HepG2 (cell line): Measurements from ENCODE around the gene CEP104. TPM values are rescaled to one million over a fixed set of nuclear protein-coding genes. Genes with fewer than 3 reads are reported as not detected.

ENCODE experiments used
- E2F1 ChIP-seq: sonication (generic); formaldehyde crosslinking; IDR thresholded peaks from 2 replicates; pipeline ENCODE4 v1.5.0; 2020; ENCODE audit warnings: missing genetic modification reagents
- ELF3 ChIP-seq: IDR thresholded peaks from 2 replicates; pipeline ENCODE4 v1.6.1; 2016; ENCODE audit warnings: missing genetic modification reagents, missing compliant biosample characterization
- ESRRA ChIP-seq: sonication (generic); formaldehyde crosslinking; IDR thresholded peaks from 2 replicates; pipeline ENCODE4 v1.5.1; 2020; ENCODE audit warnings: mild to moderate bottlenecking, low read depth, missing genetic modification reagents
- MTERF4 ChIP-seq: sonication (generic); formaldehyde crosslinking; IDR thresholded peaks from 2 replicates; pipeline ENCODE4 v1.8.0; 2023; ENCODE audit warnings: mild to moderate bottlenecking, missing genetic modification reagents
- TFE3 ChIP-seq: IDR thresholded peaks from 2 replicates; pipeline ENCODE4 v1.6.1; 2016
- TRIM22 ChIP-seq: fragments of 450-650 bp; IDR thresholded peaks from 2 replicates; pipeline ENCODE4 v1.6.1; 2017
- ZBTB40 ChIP-seq, 2 experiments: fragments of 450-650 bp in 1 of 2; sonication (generic) in 1 of 2; formaldehyde crosslinking in 1 of 2; IDR thresholded peaks; 2 replicates each; pipeline versions ENCODE4 v1.6.1 to v1.8.0; 2016 to 2022; ENCODE audit warnings: antibody characterized with exemption in 1 of 2, mild to moderate bottlenecking in 1 of 2, missing genetic modification reagents in 1 of 2
- ZNF367 ChIP-seq: sonication (generic); formaldehyde crosslinking; IDR thresholded peaks from 2 replicates; pipeline ENCODE4 v1.4.0; 2020; ENCODE audit warnings: missing genetic modification reagents, borderline replicate concordance
- ZNF639 ChIP-seq: conservative IDR thresholded peaks from 2 replicates; pipeline ENCODE4 v1.6.1; 2018; ENCODE audit warnings: missing genetic modification reagents
- ZNF878 ChIP-seq: sonication (generic); formaldehyde crosslinking; IDR thresholded peaks from 2 replicates; pipeline ENCODE4 v1.8.1; 2023; ENCODE audit warnings: mild to moderate bottlenecking, missing genetic modification reagents, moderate library complexity
- ZNF891 ChIP-seq: sonication (generic); formaldehyde crosslinking; IDR thresholded peaks from 2 replicates; pipeline ENCODE4 v1.5.0; 2020; ENCODE audit warnings: mild to moderate bottlenecking, missing genetic modification reagents
- polyA plus RNA-seq, 8 experiments: library from polyadenylated mRNA; depleted of rRNA in 3 of 8; stranded (reverse) in 7 of 8; unstranded in 1 of 8; fragments of >200 nt; fragmentation: Illumina TruSeq in 4 of 8; extraction: Trizol in 4 of 8; gene quantifications; 2 replicates each; pipeline versions ENCODE4 v1.2.1 to v1.2.3, GENCODE V29; 2011 to 2016; ENCODE audit warnings: low read depth in 4 of 8, missing spikeins in 1 of 8, mixed read lengths in 1 of 8; ENCODE audit not compliant: insufficient read depth in 1 of 8
- total RNA-seq, 5 experiments: library from RNA; depleted of rRNA; stranded (reverse); fragments of >200 nt; fragmentation: Illumina TruSeq; extraction: Trizol; gene quantifications; 2 replicates each; pipeline ENCODE4 v1.2.3, GENCODE V29; 2016; ENCODE audit warnings: low read depth in 1 of 5

The CEP104 gene
- total and polyA plus RNA-seq, 2 of the 13 experiments (the other 11 are each of a cell fraction or from before 2014, with no cell fraction given), result 20.4 to 30.1 TPM

- TF ChIP-seq ZBTB40 (IDR thresholded peaks at IDR 0.05), result peak; percentile 62
- TF ChIP-seq ZBTB40 (CRISPR knock-in tag; IDR thresholded peaks at IDR 0.05), result no peak; the same call in 1 of the 2 replicates
- 0 out of 2 replicates have a peak, but pooled peaks have one; percentile 58 for TF ChIP-seq ZNF639 (CRISPR knock-in tag)
- peak; percentile 63; the same call in 1 of the 2 replicates for TF ChIP-seq ELF3 (CRISPR knock-in tag)
- TF ChIP-seq ZNF891 (CRISPR knock-in tag), result 0 out of 2 replicates have a peak, but pooled peaks have one; percentile 33
- TF ChIP-seq ZNF367 (CRISPR knock-in tag), result no peak; the same call in 1 of the 2 replicates
- no peak for TF ChIP-seq TRIM22
- TF ChIP-seq E2F1, result peak; percentile 20; the same call in 1 of the 2 replicates
- peak; percentile 67; the same call in 1 of the 2 replicates for TF ChIP-seq MTERF4
- TF ChIP-seq TFE3 (CRISPR knock-in tag), result 0 out of 2 replicates have a peak, but pooled peaks have one; percentile 64
- TF ChIP-seq ESRRA, result peak; percentile 65
- TF ChIP-seq ZNF878, result 0 out of 2 replicates have a peak, but pooled peaks have one; percentile 54
These were observed 60.6 kb downstream of the CEP104 start, which contains the start of gene LRRC47 (continued) for GRCh38 chr1:3796215-3797061.
